SK-N-SH treated with all-trans-retinoic acid at 6 μM for 48 hours (cell line): ENCODE results near the gene PTN.

ENCODE experiments used
- ATAC-seq: fragments of 200-7000 bp; cut with Tn5 transposase; 3 replicates; pipeline ENCODE4 v1.9.1; 2020; ENCODE audit warnings: mild to moderate bottlenecking, moderate library complexity
- ARNTL ChIP-seq: fragments of 450-650 bp; formaldehyde crosslinking; IDR thresholded peaks from 2 replicates; pipeline ENCODE4 v1.5.0; 2020; ENCODE audit warnings: low read depth, mild to moderate bottlenecking, moderate library complexity, borderline replicate concordance
- BACH2 ChIP-seq: fragments of 250-450 bp; sonication (Bioruptor Pico); IDR thresholded peaks from 2 replicates; pipeline ENCODE4 v1.9.0; 2021; ENCODE audit warnings: mild to moderate bottlenecking, borderline replicate concordance
- CREB5 ChIP-seq: fragments of 250-450 bp; sonication (Bioruptor Pico); IDR thresholded peaks from 2 replicates; pipeline ENCODE4 v1.5.1; 2020; ENCODE audit warnings: low read depth, mild to moderate bottlenecking, moderate library complexity
- CSDC2 ChIP-seq: fragments of 250-450 bp; sonication (Bioruptor Pico); IDR thresholded peaks from 2 replicates; pipeline ENCODE4 v1.5.0; 2020; ENCODE audit warnings: mild to moderate bottlenecking, moderate library complexity
- CSRNP3 ChIP-seq: fragments of 250-450 bp; sonication (Bioruptor Pico); IDR thresholded peaks from 2 replicates; pipeline ENCODE4 v1.5.1; 2021; ENCODE audit warnings: mild to moderate bottlenecking, moderate library complexity
- ESRRG ChIP-seq: fragments of 250-450 bp; sonication (Bioruptor Pico); IDR thresholded peaks from 2 replicates; pipeline ENCODE4 v1.6.1; 2021; ENCODE audit warnings: mild to moderate bottlenecking
- GLIS3 ChIP-seq: fragments of 250-450 bp; sonication (Bioruptor Pico); IDR thresholded peaks from 2 replicates; pipeline ENCODE4 v1.5.0; 2020; ENCODE audit warnings: mild to moderate bottlenecking, moderate library complexity
- OSR1 ChIP-seq: fragments of 250-450 bp; sonication (Bioruptor Pico); IDR thresholded peaks from 2 replicates; pipeline ENCODE4 v1.8.0; 2022; ENCODE audit warnings: moderate library complexity, mild to moderate bottlenecking, inconsistent platforms
- PATZ1 ChIP-seq: fragments of 250-450 bp; sonication (Bioruptor Pico); IDR thresholded peaks from 2 replicates; pipeline ENCODE4 v1.8.0; 2020; ENCODE audit warnings: mild to moderate bottlenecking, moderate library complexity, borderline replicate concordance
- POU6F1 ChIP-seq: fragments of 250-450 bp; sonication (Bioruptor Pico); IDR thresholded peaks from 2 replicates; pipeline ENCODE4 v1.8.0; 2021; ENCODE audit warnings: low read depth, mild to moderate bottlenecking, moderate library complexity, borderline replicate concordance
- PPARA ChIP-seq: fragments of 250-450 bp; sonication (Bioruptor Pico); IDR thresholded peaks from 2 replicates; pipeline ENCODE4 v1.5.0; 2020; ENCODE audit warnings: mild to moderate bottlenecking, borderline replicate concordance
- RARB ChIP-seq: fragments of 250-450 bp; sonication (Bioruptor Pico); IDR thresholded peaks from 2 replicates; pipeline ENCODE4 v1.8.0; 2021; ENCODE audit warnings: mild to moderate bottlenecking, moderate library complexity
- SNAI2 ChIP-seq: fragments of 250-450 bp; sonication (Bioruptor Pico); IDR thresholded peaks from 2 replicates; pipeline ENCODE4 v1.5.0; 2020; ENCODE audit warnings: mild to moderate bottlenecking, moderate library complexity
- TCF4 ChIP-seq: fragments of 250-450 bp; sonication (Bioruptor Pico); IDR thresholded peaks from 2 replicates; pipeline ENCODE4 v1.8.0; 2021; ENCODE audit warnings: mild to moderate bottlenecking, moderate library complexity, borderline replicate concordance
- TOX ChIP-seq: fragments of 250-450 bp; sonication (Bioruptor Pico); IDR thresholded peaks from 2 replicates; pipeline ENCODE4 v1.8.0; 2021; ENCODE audit warnings: mild to moderate bottlenecking, moderate library complexity, borderline replicate concordance
- TSHZ2 ChIP-seq: fragments of 250-450 bp; sonication (Bioruptor Pico); IDR thresholded peaks from 2 replicates; pipeline ENCODE4 v1.5.0; 2020; ENCODE audit warnings: mild to moderate bottlenecking, moderate library complexity
- ZC3H10 ChIP-seq: fragments of 250-450 bp; sonication (Bioruptor Pico); IDR thresholded peaks from 2 replicates; pipeline ENCODE4 v1.5.1; 2021; ENCODE audit warnings: mild to moderate bottlenecking, moderate library complexity
- ZFP3 ChIP-seq: fragments of 250-450 bp; sonication (Bioruptor Pico); IDR thresholded peaks from 2 replicates; pipeline ENCODE4 v1.5.0; 2020; ENCODE audit warnings: mild to moderate bottlenecking, moderate library complexity
- ZFP30 ChIP-seq: fragments of 450-650 bp; formaldehyde crosslinking; IDR thresholded peaks from 2 replicates; pipeline ENCODE4 v1.5.0; 2022; ENCODE audit warnings: mild to moderate bottlenecking, moderate library complexity
- ZNF565 ChIP-seq: fragments of 450-650 bp; formaldehyde crosslinking; conservative IDR thresholded peaks from 2 replicates; pipeline ENCODE4 v1.5.0; 2020; ENCODE audit warnings: low read depth, mild to moderate bottlenecking, moderate library complexity
- ZNF70 ChIP-seq: fragments of 450-650 bp; formaldehyde crosslinking; IDR thresholded peaks from 2 replicates; pipeline ENCODE4 v1.5.0; 2020; ENCODE audit warnings: mild to moderate bottlenecking, moderate library complexity
- ZNF8 ChIP-seq: fragments of 450-650 bp; formaldehyde crosslinking; IDR thresholded peaks from 2 replicates; pipeline ENCODE4 v1.5.0; 2020; ENCODE audit warnings: mild to moderate bottlenecking, moderate library complexity

PTN gene

GRCh38 chr7:137354961-137355360 lies 11.4 kb upstream of the PTN start:
- ATAC-seq: no peak
- TF ChIP-seq PATZ1 (CRISPR knock-in tag) (no peak), SNAI2 (CRISPR knock-in tag) (no peak), RARB (CRISPR knock-in tag) (no peak), PPARA (CRISPR knock-in tag) (no peak), OSR1 (no peak), ZNF70 (CRISPR knock-in tag) (no peak), CSRNP3 (CRISPR knock-in tag) (no peak), ZC3H10 (no peak), BACH2 (CRISPR knock-in tag) (no peak), TCF4 (CRISPR knock-in tag) (no peak), ARNTL (CRISPR knock-in tag) (no peak), TOX (CRISPR knock-in tag) (no peak), CSDC2 (CRISPR knock-in tag) (no peak), ZNF565 (no peak), POU6F1 (CRISPR knock-in tag) (no peak), ZFP30 (no peak), TSHZ2 (CRISPR knock-in tag) (no peak)

GRCh38 chr7:137354396-137354795 lies 10.9 kb upstream of the PTN start:
- no peak for TF ChIP-seq ZNF8
- no peak for TF ChIP-seq ZNF565
- TF ChIP-seq PPARA (CRISPR knock-in tag): no peak
- no peak for TF ChIP-seq TOX (CRISPR knock-in tag)
- no peak for TF ChIP-seq ZNF70 (CRISPR knock-in tag)
- TF ChIP-seq ZFP3 (CRISPR knock-in tag): no peak
- TF ChIP-seq TCF4 (CRISPR knock-in tag): no peak
- no peak for TF ChIP-seq ESRRG
- no peak for TF ChIP-seq CSRNP3 (CRISPR knock-in tag)
- TF ChIP-seq GLIS3: no peak
- TF ChIP-seq CSDC2 (CRISPR knock-in tag): no peak
- no peak for TF ChIP-seq ZFP30
- no peak for TF ChIP-seq ZC3H10
- TF ChIP-seq TSHZ2 (CRISPR knock-in tag): no peak
- TF ChIP-seq ARNTL (CRISPR knock-in tag): no peak
- no peak for TF ChIP-seq BACH2 (CRISPR knock-in tag)
- no peak for TF ChIP-seq CREB5 (CRISPR knock-in tag)
- no peak for ATAC-seq
